Stimulated activated CD8-positive, alpha-beta memory T cell treated with anti-CD3 and anti-CD28 coated beads, Interleukin-4, amount 100 ng/mL, for 1 hour (primary cell): ENCODE data around the gene RPS6KB1.
"Not testable (repeated sequence)": the region's sequence is repeated elsewhere in the genome, so short reads cannot be mapped to it uniquely, and the experiment has no call there.

Experiments used
- DNase-seq, 2 donors: peaks; one replicate each; pipeline ENCODE4 v3.0.0-alpha.2; 2020; ENCODE audit warnings: low read depth in 2 of 2, low spot score in 1 of 2

The RPS6KB1 gene

DNA sequence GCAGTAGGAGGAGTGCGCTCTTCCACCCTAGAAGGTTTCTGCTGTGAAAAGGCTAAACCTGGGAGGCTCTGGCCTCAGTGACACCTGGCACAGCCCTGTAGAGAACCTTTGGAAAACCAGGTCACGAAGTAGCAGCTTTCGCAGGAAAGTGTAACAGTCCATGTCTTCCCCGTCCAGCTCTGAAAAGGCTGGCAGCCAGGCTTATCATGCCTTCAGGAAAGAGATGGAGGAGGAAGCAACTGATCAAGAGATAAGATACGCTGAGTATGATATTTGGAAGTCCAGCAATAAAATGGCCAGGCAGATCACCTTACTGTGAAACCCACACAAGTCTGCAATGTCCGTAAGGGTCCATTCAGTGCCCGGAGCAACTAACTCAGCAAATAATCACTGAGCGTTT, 22.4 kb upstream of the RPS6KB1 start:
- no peak for DNase-seq

DNA sequence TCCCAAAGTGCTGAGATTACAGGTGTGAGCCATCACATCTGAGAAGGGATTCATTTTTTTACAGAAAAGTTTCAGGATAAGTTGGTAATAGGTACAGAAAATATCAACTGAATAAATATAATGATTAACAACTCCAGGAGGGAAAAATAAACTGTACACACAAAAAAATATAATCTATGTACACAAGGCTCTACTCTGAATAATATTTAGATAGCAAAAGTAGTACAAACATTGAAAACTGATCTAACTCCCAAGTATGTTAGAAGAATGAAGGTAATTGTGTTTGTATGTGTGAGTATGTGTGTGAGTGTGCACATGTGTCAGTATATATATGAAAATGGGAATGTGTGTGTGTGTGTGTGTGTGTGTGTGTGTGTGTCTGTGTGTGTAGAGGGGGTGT, 20.6 kb upstream of the RPS6KB1 start:
- DNase-seq: no peak

DNA sequence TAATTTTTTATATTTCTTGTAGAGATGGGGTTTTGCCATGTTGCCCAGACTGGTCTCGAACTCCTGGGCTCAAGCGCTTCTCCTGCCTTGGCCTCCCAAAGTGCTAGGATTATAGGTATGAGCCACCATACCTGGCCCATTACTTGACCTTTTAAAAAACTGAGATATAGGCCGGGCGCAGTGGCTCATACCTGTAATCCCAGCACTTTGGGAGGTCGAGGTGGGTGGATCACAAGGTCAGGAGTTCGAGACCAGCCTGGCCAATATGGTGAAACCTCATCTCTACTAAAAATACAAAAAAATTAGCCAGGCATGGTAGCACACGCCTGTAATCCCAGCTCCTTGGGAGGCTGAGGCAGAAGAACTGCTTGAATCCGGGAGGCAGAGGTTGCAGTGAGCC, 19.5 kb upstream of the RPS6KB1 start:
- not testable (repeated sequence) for DNase-seq

DNA sequence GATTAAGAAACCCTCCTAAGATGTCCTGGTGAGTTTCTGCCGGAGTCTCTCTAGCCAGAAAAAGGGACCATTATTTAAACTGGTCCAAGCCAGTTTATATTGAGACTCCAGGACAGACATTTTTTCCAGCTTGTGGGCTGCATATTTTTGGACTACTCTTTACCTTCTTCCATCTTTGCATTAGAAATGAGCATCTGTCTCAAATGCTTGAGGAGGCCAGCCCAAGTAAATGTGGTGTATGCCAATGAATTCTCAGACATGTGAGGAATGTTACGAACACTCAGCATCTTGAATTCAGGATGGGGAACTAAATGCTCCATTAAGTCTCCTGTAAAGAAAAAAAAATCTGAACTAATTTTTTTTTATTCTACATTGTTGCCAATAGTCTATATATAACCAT, 18.5 kb upstream of the RPS6KB1 start:
- DNase-seq: no peak

GRCh38 chr17:59876107-59876506, 16.8 kb upstream of the RPS6KB1 start:
- no peak for DNase-seq

DNA sequence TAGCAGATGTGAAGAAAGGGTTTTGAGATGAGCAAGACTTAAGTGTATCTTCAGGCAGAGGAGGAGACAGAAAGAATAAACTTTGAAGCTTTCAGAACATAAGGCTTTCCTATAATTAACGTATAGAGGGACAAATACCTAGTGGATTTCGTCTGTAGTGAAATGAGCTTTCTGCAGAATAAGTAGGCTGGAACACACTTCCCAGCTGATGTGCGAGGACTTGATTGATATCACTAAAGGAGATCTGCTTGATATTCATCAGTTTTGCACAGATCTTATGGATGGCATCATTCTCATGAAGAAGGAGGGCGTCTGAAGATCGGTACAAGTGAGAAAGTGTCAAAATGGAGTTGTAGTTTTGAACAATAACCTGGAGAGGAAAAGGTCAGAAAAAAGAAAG, 15.0 kb upstream of the RPS6KB1 start:
- no peak for DNase-seq

DNA sequence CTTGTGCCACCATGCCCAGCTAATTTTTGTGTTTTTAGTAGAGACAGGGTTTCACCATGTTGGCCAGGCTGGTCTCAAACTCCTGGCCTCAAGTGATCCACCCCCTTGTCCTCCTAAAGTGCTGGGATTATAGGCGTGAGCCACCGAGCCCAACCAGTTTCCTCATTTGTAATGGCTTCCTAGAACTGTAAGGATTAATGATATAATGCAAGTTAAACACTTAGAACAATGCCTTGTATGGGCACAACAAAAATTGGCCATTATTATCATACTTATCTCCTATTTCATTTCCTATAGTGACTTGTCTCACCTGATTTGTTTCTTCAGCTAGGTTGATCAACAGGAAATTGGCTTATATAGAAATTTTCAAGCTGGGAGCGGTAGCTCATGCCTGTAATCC, 14.3 kb upstream of the RPS6KB1 start:
- no peak for DNase-seq

DNA sequence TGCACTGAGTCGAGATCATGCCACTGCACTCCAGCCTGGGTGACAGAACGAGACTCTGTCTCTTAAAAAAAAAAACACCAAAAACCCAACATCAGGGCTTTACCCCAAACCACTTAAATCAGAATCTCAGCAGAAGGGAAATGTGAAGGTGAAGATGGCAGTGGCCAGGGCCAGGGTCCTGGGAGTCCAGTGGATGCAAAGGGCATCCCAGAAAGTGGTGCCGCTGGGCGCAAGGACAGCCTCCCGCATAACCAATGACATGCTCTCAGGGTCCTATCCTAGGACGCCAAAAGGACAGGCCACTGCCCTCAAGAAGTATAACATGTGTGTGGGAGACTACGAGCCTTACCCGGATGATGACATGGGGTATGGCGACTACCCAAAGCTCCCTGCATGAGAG, 8.1 kb upstream of the RPS6KB1 start:
- DNase-seq: no peak

DNA sequence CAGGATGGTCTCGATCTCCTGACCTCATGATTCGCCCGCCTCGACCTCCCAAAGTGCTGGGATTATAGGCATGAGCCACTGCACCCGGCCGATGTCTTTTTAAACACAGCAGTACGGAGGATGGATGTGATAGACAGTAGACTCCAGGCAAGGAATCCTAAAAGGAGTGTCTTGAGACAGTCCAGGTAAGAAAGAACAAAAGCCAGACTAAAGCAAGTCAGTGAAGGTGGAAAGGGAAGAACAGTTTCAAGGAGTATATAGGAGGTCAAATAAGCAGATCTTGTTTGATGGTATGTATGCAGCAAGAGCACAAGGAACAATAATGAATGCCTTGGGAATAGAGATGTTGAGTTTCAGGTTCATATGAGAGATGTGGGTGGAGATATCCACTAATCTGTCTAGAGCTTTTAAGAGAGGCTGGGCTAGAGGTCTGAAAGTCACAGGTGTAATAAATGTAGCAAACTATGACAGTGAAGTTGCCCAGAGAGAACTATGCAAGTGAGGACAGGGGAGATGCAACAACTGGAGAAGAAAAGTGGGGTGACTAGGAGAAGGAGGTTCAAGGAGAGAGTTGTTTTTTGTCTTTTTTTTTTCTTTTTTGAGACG, 4.7 kb upstream of the RPS6KB1 start:
- DNase-seq: no peak

DNA sequence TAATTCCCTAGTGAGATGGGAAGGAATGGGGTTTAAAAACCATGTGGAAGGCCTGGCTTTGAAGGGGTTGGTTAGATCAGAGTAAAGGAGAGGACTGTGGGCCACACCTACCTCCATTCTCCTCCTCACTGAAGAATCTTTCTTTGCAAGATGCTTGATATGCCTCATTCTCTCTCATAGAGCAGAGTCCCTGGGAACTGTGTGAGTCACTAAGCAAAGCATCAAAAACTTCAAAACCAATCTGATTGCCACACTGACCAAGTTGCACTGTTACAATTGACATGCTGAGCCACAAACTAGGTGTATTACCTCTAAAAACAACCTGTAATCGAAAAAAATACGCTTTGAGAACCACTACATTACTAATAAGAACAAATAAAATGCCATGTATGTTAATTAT, 2.2 kb upstream of the RPS6KB1 start:
- no peak for DNase-seq

- DNase-seq: no peak
Observed at GRCh38 chr17:59892251-59892923, 534 bp upstream of the RPS6KB1 start.

DNA sequence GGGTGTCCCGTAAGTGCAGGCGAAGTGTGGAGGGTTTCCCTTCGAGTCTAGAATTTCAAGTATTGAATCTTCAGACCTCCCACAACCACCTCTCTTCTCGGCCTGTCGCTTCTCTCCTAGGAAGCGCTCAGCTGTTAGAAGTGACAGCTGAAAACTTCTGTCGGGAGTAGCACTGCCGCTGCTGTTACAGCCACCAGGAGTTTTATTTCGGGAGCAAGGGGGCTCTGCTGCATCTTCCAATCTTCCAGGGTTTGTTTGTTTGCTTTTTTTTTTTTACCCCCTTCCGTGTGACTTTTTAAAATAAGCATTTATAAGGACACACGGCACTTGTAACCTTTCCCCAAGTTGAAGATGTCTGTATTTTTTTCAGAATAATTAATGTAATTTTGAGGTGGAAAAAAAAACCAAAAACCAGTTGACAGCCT, 767 bp downstream of the RPS6KB1 start:
- no peak for DNase-seq

- no peak for DNase-seq
Observed at GRCh38 chr17:59897090-59897489, 4.2 kb downstream of the RPS6KB1 start.

GRCh38 chr17:59899099-59899498, 6.2 kb downstream of the RPS6KB1 start:
- DNase-seq: no peak

GRCh38 chr17:59901604-59902003, 8.7 kb downstream of the RPS6KB1 start:
- no peak for DNase-seq

DNA sequence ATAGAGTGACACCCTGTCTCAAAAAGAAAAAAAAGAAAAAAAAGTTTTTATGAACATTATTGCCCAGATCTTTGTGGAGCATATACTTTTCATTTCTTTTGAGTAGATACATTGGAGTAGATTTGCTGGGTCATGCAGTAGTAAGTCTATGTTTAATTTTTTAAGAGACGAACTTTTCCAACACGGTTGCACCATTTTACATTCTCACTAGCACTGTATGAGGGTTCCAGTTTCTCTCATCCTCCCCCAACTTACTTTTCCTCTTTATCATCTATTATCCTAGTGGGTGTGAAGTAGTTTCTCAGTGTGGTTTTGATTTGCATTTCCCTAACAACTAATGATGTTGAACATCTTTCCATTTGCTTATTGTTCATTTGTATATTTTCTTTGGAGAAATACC, 10.5 kb downstream of the RPS6KB1 start:
- DNase-seq: no peak

- DNase-seq: no peak
Observed at GRCh38 chr17:59907467-59907866, 14.5 kb downstream of the RPS6KB1 start.

DNA sequence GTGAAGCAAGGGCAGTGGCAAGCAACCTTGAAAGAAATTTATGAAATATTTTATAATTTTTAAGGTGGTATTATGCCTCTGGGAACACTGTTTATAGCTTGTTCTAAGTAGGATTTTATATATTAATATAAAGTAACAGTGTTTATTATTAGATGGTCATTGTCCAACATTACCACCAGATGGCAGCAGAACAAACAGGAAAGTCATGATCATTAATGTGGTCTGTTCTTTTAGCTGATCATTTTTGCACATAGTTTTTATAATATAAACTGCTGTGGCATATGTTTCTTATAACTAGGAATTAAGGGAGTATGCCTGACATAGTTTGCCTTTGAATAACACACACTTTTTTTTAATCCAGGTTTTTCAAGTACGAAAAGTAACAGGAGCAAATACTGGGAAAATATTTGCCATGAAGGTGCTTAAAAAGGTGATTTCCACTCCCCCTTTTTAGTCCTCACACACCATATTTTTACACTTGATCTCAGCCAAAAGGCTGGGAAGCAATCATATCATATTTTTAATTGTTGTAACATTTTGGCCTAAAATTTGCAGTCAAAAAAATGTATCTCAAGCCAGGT, 21.4 kb downstream of the RPS6KB1 start:
- no peak for DNase-seq

- DNase-seq: no peak
Observed at GRCh38 chr17:59916446-59916845, 23.5 kb downstream of the RPS6KB1 start.

DNA sequence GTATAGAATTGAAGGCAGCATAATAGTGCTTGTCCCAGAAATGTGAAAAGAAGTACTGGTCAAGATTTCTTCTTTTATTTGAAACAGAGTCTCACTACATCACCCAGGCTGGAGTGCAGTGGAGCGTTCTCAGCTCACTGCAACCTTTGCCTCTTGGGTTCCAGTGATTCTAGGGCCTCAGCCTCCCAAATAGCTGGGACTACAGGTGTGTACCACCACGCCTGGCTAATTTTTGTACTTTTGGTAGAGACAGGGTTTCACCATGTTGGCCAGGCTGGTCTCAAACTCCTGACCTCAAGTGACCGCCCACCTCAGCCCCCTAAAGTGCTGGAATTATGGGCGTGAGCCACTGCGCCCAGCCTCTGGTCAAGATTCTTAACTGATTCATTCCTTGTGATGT, 27.7 kb downstream of the RPS6KB1 start:
- DNase-seq: not testable (repeated sequence)

GRCh38 chr17:59930121-59930520, 37.2 kb downstream of the RPS6KB1 start:
- DNase-seq: not testable (repeated sequence)

GRCh38 chr17:59930768-59931167, 37.8 kb downstream of the RPS6KB1 start:
- DNase-seq: not testable (repeated sequence)

DNA sequence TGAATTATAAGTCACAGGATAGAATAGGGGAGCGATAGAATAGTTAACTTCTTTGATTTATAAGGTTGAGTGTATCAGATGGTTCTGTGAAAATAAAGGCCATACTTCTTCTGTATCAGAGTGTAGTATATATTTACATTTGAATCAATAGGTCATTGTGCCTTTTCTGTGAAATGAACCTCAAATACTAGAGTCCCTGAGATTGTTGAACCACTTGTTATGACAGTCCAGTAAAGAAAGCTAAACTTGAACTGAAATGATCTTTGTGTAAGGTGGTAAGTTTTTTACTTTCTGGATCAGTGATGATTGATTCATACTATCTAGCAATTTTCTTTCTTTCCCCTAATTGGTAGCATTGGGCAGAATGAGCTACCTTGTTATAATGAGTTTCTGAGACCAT, 40.4 kb downstream of the RPS6KB1 start:
- not testable (repeated sequence) for DNase-seq
